DOHH2 (cell line): ENCODE measurements around the gene ZNF536.

Source experiments
- CTCF ChIP-seq: fragments of 200-600 bp; sonication (generic); IDR thresholded peaks from one replicate; pipeline ENCODE4 v1.5.1; 2014; ENCODE audit warnings: antibody characterized with exemption, mild to moderate bottlenecking, low read depth, low read length; ENCODE audit not compliant: poor library complexity, severe bottlenecking
- EZH2phosphoT487 ChIP-seq: fragments of 200-600 bp; sonication (generic); IDR thresholded peaks from 2 replicates; pipeline ENCODE4 v1.6.1; 2017; ENCODE audit warnings: borderline replicate concordance, mild to moderate bottlenecking, antibody characterized with exemption, low read length, moderate library complexity, mixed read lengths

GRCh38 chr19:30391554-30392551 is 19.7 kb downstream of the ZNF536 start:
- TF ChIP-seq EZH2phosphoT487 (no peak), CTCF (no peak)
